Progenitor cell of endocrine pancreas (in vitro differentiated cells): ENCODE data around the gene CDH15. TPM values are rescaled to one million over a fixed set of nuclear protein-coding genes. Genes with fewer than 3 reads are reported as not detected.

ENCODE experiments used
- DNase-seq: peaks from one replicate; pipeline ENCODE4 v3.0.0; 2021; ENCODE audit warnings: low spot score; ENCODE audit not compliant: unreplicated experiment
- H3K27ac Mint-ChIP-seq: 2 replicates; pipeline ENCODE4 v1.8.0; 2021; ENCODE audit warnings: mild to moderate bottlenecking, moderate library complexity, mixed read lengths
- H3K27me3 Mint-ChIP-seq: 2 replicates; pipeline ENCODE4 v1.8.0; 2021; ENCODE audit warnings: mixed read lengths
- H3K36me3 Mint-ChIP-seq: 2 replicates; pipeline ENCODE4 v1.8.0; 2022; ENCODE audit warnings: mixed read lengths; ENCODE audit not compliant: insufficient read depth
- H3K4me1 Mint-ChIP-seq: 2 replicates; pipeline ENCODE4 v1.8.0; 2021; ENCODE audit warnings: low read depth, mixed read lengths
- H3K4me3 Mint-ChIP-seq: 2 replicates; pipeline ENCODE4 v1.8.0; 2021; ENCODE audit warnings: low read depth, mild to moderate bottlenecking, moderate library complexity, mixed read lengths
- H3K9me3 Mint-ChIP-seq: 2 replicates; pipeline ENCODE4 v1.8.0; 2021; ENCODE audit warnings: low read depth, mixed read lengths
- total RNA-seq: library from RNA; stranded (reverse); gene quantifications from 2 replicates; pipeline ENCODE4 v1.2.1, GENCODE V29; 2021
- TF ChIP-seq, protein P1 (sequence below): fragments of 200-600 bp; sonication (generic); IDR thresholded peaks from one replicate; pipeline ENCODE4 v1.5.0; 2021; ENCODE audit warnings: antibody characterized with exemption, mild to moderate bottlenecking; ENCODE audit not compliant: unreplicated experiment

CDH15 gene
- total RNA-seq, 1 donor from 2014 or later = not detected

DNA sequence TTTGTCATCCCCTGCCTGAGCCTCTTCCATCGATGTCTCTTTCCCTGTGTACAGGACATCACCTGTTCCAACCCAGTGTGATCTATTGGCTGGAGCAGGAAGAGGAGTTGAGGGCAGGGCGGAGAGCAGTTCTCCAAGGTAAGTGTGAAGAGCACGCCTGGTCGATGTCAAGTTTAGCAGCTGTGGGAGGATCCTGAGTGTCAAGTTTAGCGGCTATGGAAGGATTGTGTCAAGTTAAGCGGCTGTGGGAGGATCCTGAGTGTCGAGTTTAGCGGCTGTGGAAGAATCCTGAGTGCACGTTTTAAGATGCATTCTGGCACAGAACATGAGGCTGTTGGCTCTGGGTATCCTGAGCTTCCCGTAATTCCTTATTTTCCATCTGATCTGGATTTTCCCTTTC lies 53.1 kb downstream of the CDH15 start:
- DNase-seq = no peak
- TF ChIP-seq, protein P1, sequence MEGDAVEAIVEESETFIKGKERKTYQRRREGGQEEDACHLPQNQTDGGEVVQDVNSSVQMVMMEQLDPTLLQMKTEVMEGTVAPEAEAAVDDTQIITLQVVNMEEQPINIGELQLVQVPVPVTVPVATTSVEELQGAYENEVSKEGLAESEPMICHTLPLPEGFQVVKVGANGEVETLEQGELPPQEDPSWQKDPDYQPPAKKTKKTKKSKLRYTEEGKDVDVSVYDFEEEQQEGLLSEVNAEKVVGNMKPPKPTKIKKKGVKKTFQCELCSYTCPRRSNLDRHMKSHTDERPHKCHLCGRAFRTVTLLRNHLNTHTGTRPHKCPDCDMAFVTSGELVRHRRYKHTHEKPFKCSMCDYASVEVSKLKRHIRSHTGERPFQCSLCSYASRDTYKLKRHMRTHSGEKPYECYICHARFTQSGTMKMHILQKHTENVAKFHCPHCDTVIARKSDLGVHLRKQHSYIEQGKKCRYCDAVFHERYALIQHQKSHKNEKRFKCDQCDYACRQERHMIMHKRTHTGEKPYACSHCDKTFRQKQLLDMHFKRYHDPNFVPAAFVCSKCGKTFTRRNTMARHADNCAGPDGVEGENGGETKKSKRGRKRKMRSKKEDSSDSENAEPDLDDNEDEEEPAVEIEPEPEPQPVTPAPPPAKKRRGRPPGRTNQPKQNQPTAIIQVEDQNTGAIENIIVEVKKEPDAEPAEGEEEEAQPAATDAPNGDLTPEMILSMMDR = no peak
- H3K9me3 Mint-ChIP-seq = peaks cover 38% of the 10 kb centered on the region
- no peaks in the 10 kb centered on the region for H3K4me1 Mint-ChIP-seq
- H3K4me3 Mint-ChIP-seq = no peak overlapping the region
- no peaks in the 10 kb centered on the region for H3K27me3 Mint-ChIP-seq
- no peak overlapping the region for H3K27ac Mint-ChIP-seq
- peaks cover 65% of the 10 kb centered on the region for H3K36me3 Mint-ChIP-seq

DNA sequence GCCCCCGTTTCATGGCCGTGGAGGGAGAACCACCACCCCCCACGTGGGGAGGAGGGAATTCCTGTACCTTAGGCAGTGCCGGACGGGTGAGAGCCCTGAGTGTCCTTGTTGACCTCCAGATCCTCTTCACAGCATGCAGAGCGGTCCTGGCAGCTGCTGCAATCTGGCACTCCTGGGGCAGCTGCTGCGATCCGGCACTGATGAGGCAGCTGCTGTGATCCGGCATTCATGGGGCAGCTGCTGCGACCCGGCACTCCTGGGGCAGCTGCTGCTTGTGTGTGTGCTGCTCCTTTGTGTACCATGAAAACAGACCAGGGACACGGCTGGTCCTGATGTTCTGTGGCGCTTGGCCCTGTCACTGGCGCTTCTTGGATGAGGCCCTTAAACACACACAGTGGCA lies 58.7 kb downstream of the CDH15 start:
- H3K4me1 Mint-ChIP-seq = no peaks in the 10 kb centered on the region
- no peak overlapping the region for H3K4me3 Mint-ChIP-seq
- H3K9me3 Mint-ChIP-seq = peaks cover 48% of the 10 kb centered on the region
- H3K27ac Mint-ChIP-seq = no peak overlapping the region
- no peaks in the 10 kb centered on the region for H3K27me3 Mint-ChIP-seq
- TF ChIP-seq, protein P1 = no peak
- peaks cover 90% of the 10 kb centered on the region for H3K36me3 Mint-ChIP-seq
- DNase-seq = no peak

DNA sequence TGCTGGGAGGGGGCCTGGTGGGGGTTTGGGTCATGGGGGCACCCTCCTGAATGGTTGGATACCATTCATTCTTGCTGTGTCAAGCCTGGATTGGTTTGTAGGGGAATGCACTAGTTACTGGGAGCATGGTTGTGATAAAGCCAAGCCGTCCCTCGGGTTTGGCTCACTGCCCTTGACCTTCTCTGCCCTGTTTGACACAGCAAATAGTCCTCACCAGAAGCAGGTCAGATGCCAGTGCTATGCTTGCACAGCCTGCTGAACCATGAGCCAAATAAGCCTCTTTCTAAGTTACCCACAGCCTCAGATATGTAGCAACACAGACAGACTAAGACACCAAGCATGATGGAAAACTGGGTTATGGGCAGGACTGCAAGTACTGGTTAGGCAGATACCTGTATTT lies 60.6 kb downstream of the CDH15 start:
- H3K27ac Mint-ChIP-seq = no peak overlapping the region
- no peaks in the 10 kb centered on the region for H3K27me3 Mint-ChIP-seq
- peaks cover 81% of the 10 kb centered on the region for H3K36me3 Mint-ChIP-seq
- no peaks in the 10 kb centered on the region for H3K4me1 Mint-ChIP-seq
- no peak for DNase-seq
- peaks cover 39% of the 10 kb centered on the region for H3K9me3 Mint-ChIP-seq
- no peak overlapping the region for H3K4me3 Mint-ChIP-seq
- TF ChIP-seq, protein P1 = no peak

DNA sequence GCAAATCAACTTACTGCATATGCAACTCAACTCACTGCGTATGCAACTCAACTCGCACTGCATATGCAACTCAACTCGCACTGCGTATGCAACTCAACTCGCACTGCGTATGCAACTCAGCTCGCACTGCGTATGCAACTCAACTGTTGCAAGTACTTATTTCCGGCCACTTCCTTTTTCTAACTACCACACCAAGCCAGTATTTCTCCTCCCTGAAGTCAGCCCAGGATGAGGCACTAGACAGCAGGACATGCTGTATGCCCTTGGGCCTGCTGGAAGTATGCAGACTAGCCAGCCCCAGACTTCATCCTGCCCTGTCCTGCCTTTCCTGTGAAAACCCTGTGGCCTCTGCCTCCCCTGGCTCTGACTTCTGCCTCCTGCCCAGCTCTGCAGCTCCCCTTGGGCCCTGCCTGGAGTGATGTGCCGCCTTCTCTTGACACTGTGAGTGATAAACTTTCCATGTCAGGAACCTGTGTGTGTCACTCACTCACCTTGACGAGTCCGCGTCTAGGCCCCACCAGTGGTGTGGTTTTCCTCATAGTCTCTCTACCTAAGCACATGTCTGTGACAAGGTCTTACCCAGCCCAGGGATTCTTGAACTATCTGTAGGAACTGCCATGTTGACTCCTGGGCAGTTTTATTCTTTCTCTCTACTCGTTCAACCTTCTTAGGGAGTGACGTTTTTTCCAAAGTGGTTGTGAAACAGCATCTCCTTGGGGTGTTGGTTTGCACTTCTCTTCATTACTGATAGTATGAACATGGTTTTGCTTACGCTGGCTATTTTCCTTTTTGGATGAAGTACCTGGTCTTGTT lies 62.3 kb downstream of the CDH15 start:
- Mint-ChIP-seq H3K4me3 (no peak overlapping the region), H3K9me3 (peaks cover 26% of the 10 kb centered on the region), H3K4me1 (no peaks in the 10 kb centered on the region), H3K36me3 (peaks cover 66% of the 10 kb centered on the region), H3K27me3 (no peaks in the 10 kb centered on the region), H3K27ac (no peak overlapping the region)
- DNase-seq = no peak
- TF ChIP-seq, protein P1 = no peak

DNA sequence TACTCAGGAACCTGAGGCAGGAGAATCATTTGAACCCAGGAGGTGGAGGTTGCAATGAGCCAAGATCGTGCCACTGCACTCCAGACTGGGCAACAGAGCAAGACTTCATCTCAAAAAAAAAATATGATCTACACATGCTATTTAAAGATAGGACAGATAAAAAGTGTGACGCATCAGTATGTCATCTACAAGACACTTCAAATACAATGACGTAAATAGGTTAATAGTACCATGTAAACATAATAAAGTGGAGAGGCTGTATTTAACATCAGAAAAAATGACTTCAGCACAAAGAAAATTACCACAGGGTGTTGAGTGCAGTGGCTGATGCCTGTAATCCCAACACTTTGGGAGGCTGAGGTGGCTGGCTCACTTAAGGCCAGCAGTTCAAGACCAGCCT lies 66.2 kb downstream of the CDH15 start:
- H3K36me3 Mint-ChIP-seq = peaks cover 30% of the 10 kb centered on the region
- peaks cover 2% of the 10 kb centered on the region for H3K4me1 Mint-ChIP-seq
- TF ChIP-seq, protein P1 = no peak
- DNase-seq = no peak
- H3K27me3 Mint-ChIP-seq = no peaks in the 10 kb centered on the region
- H3K9me3 Mint-ChIP-seq = peaks cover 16% of the 10 kb centered on the region
- no peak overlapping the region for H3K4me3 Mint-ChIP-seq
- H3K27ac Mint-ChIP-seq = no peak overlapping the region
